SK-N-SH (cell line): Measurements from ENCODE around the gene NUSAP1. TPM values are rescaled to one million over a fixed set of nuclear protein-coding genes. Genes with fewer than 3 reads are reported as not detected.

Source experiments
- CTCF ChIA-PET: fragments of 300-600, 350-600 bp; formaldehyde crosslinking; extraction: SDS; loops from one replicate; lab custom pipeline; 2021; lab: Yijun Ruan, JAX
- POLR2A ChIA-PET: fragments of 350-600 bp; sonication (Branson Sonifier 250); formaldehyde crosslinking; extraction: SDS; loops from one replicate; lab custom pipeline; 2020; ENCODE audit warnings: antibody characterized with exemption, inconsistent platforms; lab: Yijun Ruan, JAX
- DNase-seq: peaks from one replicate; pipeline ENCODE4 v3.0.0; 2012
- H2AFZ ChIP-seq: fragments of 200-600 bp; sonication (generic); 2 replicates; pipeline ENCODE4 v1.8.1; 2016; ENCODE audit warnings: antibody characterized with exemption, mild to moderate bottlenecking, low read depth
- H3F3A ChIP-seq: fragments of 200-600 bp; sonication (generic); replicated peaks from 2 replicates; pipeline ENCODE3; 2016; ENCODE audit warnings: antibody characterized with exemption, mild to moderate bottlenecking; ENCODE audit not compliant: insufficient read depth
- H3K27ac ChIP-seq, 2 experiments: fragments of 200-500 bp in 1 of 2; fragments of 200-600 bp in 1 of 2; sonication (Bioruptor generic) in 1 of 2; sonication (generic), shearing (Covaris generic) in 1 of 2; 2 replicates each; pipeline versions ENCODE4 v1.5.1 to v1.6.1; 2014 to 2016; ENCODE audit warnings: low read depth in 2 of 2, inconsistent platforms in 1 of 2, low read length in 1 of 2, mild to moderate bottlenecking in 1 of 2, mixed read lengths in 1 of 2
- H3K27me3 ChIP-seq: fragments of 200-600 bp; sonication (generic), shearing (Covaris generic); 2 replicates; pipeline ENCODE4 v1.6.1; 2016; ENCODE audit warnings: mixed run types; ENCODE audit not compliant: insufficient read depth
- H3K36me3 ChIP-seq, 2 experiments: fragments of 200-500 bp in 1 of 2; fragments of 200-600 bp in 1 of 2; sonication (Bioruptor generic) in 1 of 2; sonication (generic) in 1 of 2; replicated peaks in 1 of 2; 2 replicates each; pipeline versions ENCODE3 to v1.5.1; 2014 to 2016; ENCODE audit warnings: low read length in 1 of 2, mild to moderate bottlenecking in 1 of 2; ENCODE audit not compliant: insufficient read depth in 2 of 2, control insufficient read depth in 1 of 2
- H3K4me1 ChIP-seq, 2 experiments: fragments of 200-500 bp in 1 of 2; fragments of 200-600 bp in 1 of 2; sonication (Bioruptor generic) in 1 of 2; sonication (generic), shearing (Covaris generic) in 1 of 2; 2 replicates each; pipeline versions ENCODE4 v1.5.1 to v1.6.1; 2014 to 2016; ENCODE audit warnings: low read depth in 1 of 2, low read length in 1 of 2, mixed run types in 1 of 2; ENCODE audit not compliant: insufficient read depth in 2 of 2, control insufficient read depth in 1 of 2
- H3K4me2 ChIP-seq: fragments of 200-600 bp; sonication (generic), shearing (Covaris generic); 2 replicates; pipeline ENCODE4 v1.6.1; 2017; ENCODE audit warnings: mixed run types
- H3K4me3 ChIP-seq, 2 experiments: fragments of 200-500 bp in 1 of 2; fragments of 200-600 bp in 1 of 2; sonication (Bioruptor generic) in 1 of 2; sonication (generic), shearing (Covaris generic) in 1 of 2; 2 replicates each; pipeline versions ENCODE4 v1.5.1 to v1.8.1; 2014 to 2016; ENCODE audit warnings: low read depth in 2 of 2, inconsistent platforms in 1 of 2, low read length in 1 of 2, mild to moderate bottlenecking in 1 of 2, mixed read lengths in 1 of 2, moderate library complexity in 1 of 2
- H3K79me2 ChIP-seq: fragments of 200-600 bp; sonication (generic); 2 replicates; pipeline ENCODE4 v1.8.1; 2017; ENCODE audit warnings: mild to moderate bottlenecking; ENCODE audit not compliant: insufficient read depth
- H3K9ac ChIP-seq: fragments of 200-600 bp; sonication (generic); 2 replicates; pipeline ENCODE4 v1.6.1; 2017; ENCODE audit warnings: mixed run types
- H3K9me2 ChIP-seq: fragments of 200-600 bp; sonication (generic); 2 replicates; pipeline ENCODE4 v1.6.1; 2017; ENCODE audit warnings: mixed run types
- H3K9me3 ChIP-seq: fragments of 200-600 bp; sonication (generic); 2 replicates; pipeline ENCODE4 v1.6.1; 2017; ENCODE audit warnings: mixed run types, mild to moderate bottlenecking, moderate library complexity
- H4K20me1 ChIP-seq: fragments of 200-600 bp; sonication (generic); 2 replicates; pipeline ENCODE4 v1.6.1; 2017; ENCODE audit warnings: mild to moderate bottlenecking, mixed run types; ENCODE audit not compliant: insufficient read depth
- EP300 ChIP-seq, 2 experiments: IDR thresholded peaks; 2 replicates each; pipeline versions ENCODE4 v1.4.0 to v1.6.1; 2012; ENCODE audit warnings: borderline replicate concordance in 1 of 2, low read depth in 1 of 2, low read length in 1 of 2
- EZH2phosphoT487 ChIP-seq: fragments of 200-600 bp; sonication (generic); IDR thresholded peaks from 2 replicates; pipeline ENCODE4 v1.6.1; 2017; ENCODE audit warnings: low read depth, mixed run types, mild to moderate bottlenecking, antibody characterized with exemption, moderate library complexity, borderline replicate concordance
- FOSL2 ChIP-seq: IDR thresholded peaks from 2 replicates; pipeline ENCODE4 v1.4.0; 2012; ENCODE audit warnings: low read depth, mild to moderate bottlenecking, moderate library complexity, borderline replicate concordance
- FOXJ3 ChIP-seq: sonication (generic); formaldehyde crosslinking; IDR thresholded peaks from 2 replicates; pipeline ENCODE4 v1.5.1; 2020; ENCODE audit warnings: mild to moderate bottlenecking, missing genetic modification reagents
- FOXM1 ChIP-seq: IDR thresholded peaks from 2 replicates; pipeline ENCODE4 v1.4.0; 2012; ENCODE audit warnings: low read depth, mild to moderate bottlenecking
- MEF2A ChIP-seq: IDR thresholded peaks from 2 replicates; pipeline ENCODE4 v1.4.0; 2012; ENCODE audit warnings: low read depth, borderline replicate concordance
- NFIC ChIP-seq: IDR thresholded peaks from 2 replicates; pipeline ENCODE4 v1.4.0; 2012; ENCODE audit warnings: borderline replicate concordance
- NRF1 ChIP-seq: IDR thresholded peaks from 2 replicates; pipeline ENCODE4 v1.6.1; 2012; ENCODE audit warnings: low read depth, mild to moderate bottlenecking, low read length
- RAD21 ChIP-seq: IDR thresholded peaks from 2 replicates; pipeline ENCODE4 v1.6.1; 2012; ENCODE audit warnings: mild to moderate bottlenecking, low read length
- RCOR1 ChIP-seq: fragments of 150-350 bp; IDR thresholded peaks from 2 replicates; pipeline ENCODE4 v1.6.1; 2017; ENCODE audit warnings: antibody characterized with exemption, low read length
- RXRA ChIP-seq: IDR thresholded peaks from 2 replicates; pipeline ENCODE4 v1.4.0; 2012; ENCODE audit warnings: low read depth, mild to moderate bottlenecking, borderline replicate concordance
- TAF1 ChIP-seq: IDR thresholded peaks from 2 replicates; pipeline ENCODE4 v1.6.1; 2012; ENCODE audit warnings: low read depth, mild to moderate bottlenecking, low read length, moderate library complexity, borderline replicate concordance
- TCF12 ChIP-seq: IDR thresholded peaks from 2 replicates; pipeline ENCODE4 v1.4.0; 2012
- TEAD4 ChIP-seq: IDR thresholded peaks from 2 replicates; pipeline ENCODE4 v1.4.0; 2012; ENCODE audit warnings: mild to moderate bottlenecking, borderline replicate concordance; ENCODE audit not compliant: insufficient read depth
- YY1 ChIP-seq: IDR thresholded peaks from 2 replicates; pipeline ENCODE4 v1.4.0; 2012; ENCODE audit warnings: low read depth, mild to moderate bottlenecking
- WGBS: methylation state at CpG from one replicate; pipeline ENCODE4 v1.1.6; 2017; ENCODE audit warnings: low lambda C conversion rate; 5-methylcytosine and 5-hydroxymethylcytosine counted together
- polyA plus RNA-seq, 3 experiments: library from polyadenylated mRNA; depleted of rRNA; stranded (reverse); fragments of >200 nt; gene quantifications; 2 replicates each; pipeline ENCODE4 v1.2.3, GENCODE V29; 2012
- TF ChIP-seq, protein P1 (sequence below): fragments of 150-350 bp; IDR thresholded peaks from 2 replicates; pipeline ENCODE4 v1.6.1; 2016; ENCODE audit warnings: mild to moderate bottlenecking, low read depth, low read length
- TF ChIP-seq, protein P2 (sequence below): IDR thresholded peaks from 2 replicates; pipeline ENCODE4 v1.4.0; 2012; ENCODE audit warnings: low read depth
- TF ChIP-seq, protein P3 (sequence below): IDR thresholded peaks from 2 replicates; pipeline ENCODE4 v1.6.1; 2012; ENCODE audit warnings: mild to moderate bottlenecking, low read depth, low read length, moderate library complexity
- TF ChIP-seq, protein P4 (sequence below): fragments of 150-350 bp; IDR thresholded peaks from 2 replicates; pipeline ENCODE4 v1.6.1; 2017; ENCODE audit warnings: antibody characterized with exemption, low read length, low read depth, borderline replicate concordance
- TF ChIP-seq, protein P5 (sequence below): IDR thresholded peaks from 2 replicates; pipeline ENCODE4 v1.4.0; 2012; ENCODE audit warnings: low read depth, borderline replicate concordance

Gene NUSAP1
- polyA plus RNA-seq, 1 of the 3 experiments (the other 2 are of a cell fraction): 41.1 TPM

DNA sequence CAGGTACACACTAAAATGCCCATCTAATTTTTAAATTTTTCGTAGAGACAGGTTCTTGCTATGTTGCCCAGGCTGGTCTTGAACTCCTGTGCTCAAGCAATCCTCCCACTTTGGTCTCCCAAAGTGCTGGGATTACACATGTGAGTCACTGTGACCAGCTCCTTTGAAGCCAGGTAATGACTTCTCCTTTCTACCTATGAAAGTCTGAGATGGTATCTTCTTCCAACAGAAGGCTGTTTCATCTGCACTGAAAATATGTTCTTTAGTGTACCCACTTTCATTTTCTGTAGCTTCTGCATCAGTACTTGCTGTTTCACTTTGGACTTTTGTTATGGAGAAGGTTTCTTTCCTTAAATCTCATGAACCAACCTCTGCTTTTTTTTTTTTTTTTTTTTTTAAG lies 9.1 kb upstream of the NUSAP1 start:
- no peaks in the 10 kb centered on the region for H3K36me3 ChIP-seq
- no peaks in the 10 kb centered on the region for H3K9me3 ChIP-seq
- H3K9ac ChIP-seq: no peak overlapping the region
- H3K27me3 ChIP-seq: no peaks in the 10 kb centered on the region
- CTCF ChIA-PET: interaction anchor here (0.7 to 1.4 kb wide), 3 partner anchors 9 to 419 kb away, joined by 3 to 4 read pairs (median 3); partner anchors contain the start of genes CHP1, EXD1, NUSAP1 and OIP5
- no peaks in the 10 kb centered on the region for H3K4me1 ChIP-seq
- H3K9me2 ChIP-seq: no peaks in the 10 kb centered on the region
- no peaks in the 10 kb centered on the region for H4K20me1 ChIP-seq
- no peaks in the 10 kb centered on the region for H3F3A ChIP-seq
- no peak overlapping the region for H3K27ac ChIP-seq
- POLR2A ChIA-PET: interaction anchor here (0.8 kb wide), 1 partner anchor 9 kb away, joined by 3 read pairs; the partner anchor contains the start of genes NUSAP1 and OIP5
- no peak overlapping the region for H3K4me2 ChIP-seq
- DNase-seq: no peak
- no peak overlapping the region for H2AFZ ChIP-seq
- TF ChIP-seq NFIC (no peak), TEAD4 (no peak), FOSL2 (no peak), MEF2A (no peak), TCF12 (no peak)
- TF ChIP-seq, protein P1, sequence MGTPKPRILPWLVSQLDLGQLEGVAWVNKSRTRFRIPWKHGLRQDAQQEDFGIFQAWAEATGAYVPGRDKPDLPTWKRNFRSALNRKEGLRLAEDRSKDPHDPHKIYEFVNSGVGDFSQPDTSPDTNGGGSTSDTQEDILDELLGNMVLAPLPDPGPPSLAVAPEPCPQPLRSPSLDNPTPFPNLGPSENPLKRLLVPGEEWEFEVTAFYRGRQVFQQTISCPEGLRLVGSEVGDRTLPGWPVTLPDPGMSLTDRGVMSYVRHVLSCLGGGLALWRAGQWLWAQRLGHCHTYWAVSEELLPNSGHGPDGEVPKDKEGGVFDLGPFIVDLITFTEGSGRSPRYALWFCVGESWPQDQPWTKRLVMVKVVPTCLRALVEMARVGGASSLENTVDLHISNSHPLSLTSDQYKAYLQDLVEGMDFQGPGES: no peak
- TF ChIP-seq, protein P2, sequence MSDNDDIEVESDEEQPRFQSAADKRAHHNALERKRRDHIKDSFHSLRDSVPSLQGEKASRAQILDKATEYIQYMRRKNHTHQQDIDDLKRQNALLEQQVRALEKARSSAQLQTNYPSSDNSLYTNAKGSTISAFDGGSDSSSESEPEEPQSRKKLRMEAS: no peak
- TF ChIP-seq, protein P3, sequence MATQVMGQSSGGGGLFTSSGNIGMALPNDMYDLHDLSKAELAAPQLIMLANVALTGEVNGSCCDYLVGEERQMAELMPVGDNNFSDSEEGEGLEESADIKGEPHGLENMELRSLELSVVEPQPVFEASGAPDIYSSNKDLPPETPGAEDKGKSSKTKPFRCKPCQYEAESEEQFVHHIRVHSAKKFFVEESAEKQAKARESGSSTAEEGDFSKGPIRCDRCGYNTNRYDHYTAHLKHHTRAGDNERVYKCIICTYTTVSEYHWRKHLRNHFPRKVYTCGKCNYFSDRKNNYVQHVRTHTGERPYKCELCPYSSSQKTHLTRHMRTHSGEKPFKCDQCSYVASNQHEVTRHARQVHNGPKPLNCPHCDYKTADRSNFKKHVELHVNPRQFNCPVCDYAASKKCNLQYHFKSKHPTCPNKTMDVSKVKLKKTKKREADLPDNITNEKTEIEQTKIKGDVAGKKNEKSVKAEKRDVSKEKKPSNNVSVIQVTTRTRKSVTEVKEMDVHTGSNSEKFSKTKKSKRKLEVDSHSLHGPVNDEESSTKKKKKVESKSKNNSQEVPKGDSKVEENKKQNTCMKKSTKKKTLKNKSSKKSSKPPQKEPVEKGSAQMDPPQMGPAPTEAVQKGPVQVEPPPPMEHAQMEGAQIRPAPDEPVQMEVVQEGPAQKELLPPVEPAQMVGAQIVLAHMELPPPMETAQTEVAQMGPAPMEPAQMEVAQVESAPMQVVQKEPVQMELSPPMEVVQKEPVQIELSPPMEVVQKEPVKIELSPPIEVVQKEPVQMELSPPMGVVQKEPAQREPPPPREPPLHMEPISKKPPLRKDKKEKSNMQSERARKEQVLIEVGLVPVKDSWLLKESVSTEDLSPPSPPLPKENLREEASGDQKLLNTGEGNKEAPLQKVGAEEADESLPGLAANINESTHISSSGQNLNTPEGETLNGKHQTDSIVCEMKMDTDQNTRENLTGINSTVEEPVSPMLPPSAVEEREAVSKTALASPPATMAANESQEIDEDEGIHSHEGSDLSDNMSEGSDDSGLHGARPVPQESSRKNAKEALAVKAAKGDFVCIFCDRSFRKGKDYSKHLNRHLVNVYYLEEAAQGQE: no peak
- H3K4me3 ChIP-seq: no peak overlapping the region
- WGBS: 92% methylated on average over 1 of the region's 1 CpG
- H3K79me2 ChIP-seq: peaks cover 4% of the 10 kb centered on the region; the same call in 1 of the 2 replicates

DNA sequence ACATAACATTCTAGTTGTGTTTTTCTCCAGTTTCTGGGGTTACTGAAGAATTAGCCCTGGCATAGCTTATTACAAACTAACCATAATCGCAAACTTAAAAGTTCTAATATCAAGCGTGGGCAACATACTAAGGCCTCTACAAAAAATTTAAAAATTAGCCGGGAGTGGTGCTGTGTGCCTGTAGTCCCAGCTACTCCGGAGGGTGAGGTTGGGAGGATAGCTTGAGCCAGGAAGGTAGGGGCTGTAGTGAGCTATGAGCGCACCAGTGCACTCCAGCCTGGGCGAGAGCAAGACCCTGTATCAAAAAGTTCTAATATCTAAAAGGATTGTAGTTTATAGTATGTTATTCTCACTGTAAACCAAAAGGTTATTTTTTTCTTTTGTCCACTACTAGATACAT lies 1.4 kb upstream of the NUSAP1 start:
- H3K27ac ChIP-seq: no peak overlapping the region
- peak overlapping the region; percentile 100 for H2AFZ ChIP-seq
- ChIA-PET CTCF (interaction anchor here (0.8 to 1.1 kb wide), 2 partner anchors 8 to 426 kb away, joined by 3 read pairs; no protein-coding TSS in a partner anchor), POLR2A (no interaction called here)
- no peaks in the 10 kb centered on the region for H3K9me2 ChIP-seq
- no peaks in the 10 kb centered on the region for H3K27me3 ChIP-seq
- peaks cover 9% of the 10 kb centered on the region for H3F3A ChIP-seq
- peaks cover 2 to 6% of the 10 kb centered on the region in 2 experiments; a peak in 1 of 4 replicates for H3K4me1 ChIP-seq
- H3K9me3 ChIP-seq: no peaks in the 10 kb centered on the region
- peak overlapping the region; percentile 72; the same call in 1 of the 2 replicates for H3K9ac ChIP-seq
- peak overlapping the region; percentile 77 to 95 for H3K4me3 ChIP-seq
- peaks cover 52% of the 10 kb centered on the region for H3K79me2 ChIP-seq
- H3K4me2 ChIP-seq: peak overlapping the region; percentile 86
- WGBS: 65% methylated on average over 6 of the region's 6 CpGs
- no peaks in the 10 kb centered on the region for H3K36me3 ChIP-seq
- no peaks in the 10 kb centered on the region for H4K20me1 ChIP-seq
- DNase-seq: no peak
- no peak for TF ChIP-seq RAD21
- TF ChIP-seq EP300 (IDR thresholded peaks at IDR 0.05; ENCODE audit: borderline replicate concordance in 1 of 2, low read depth in 1 of 2, low read length in 1 of 2): no peak
- TF ChIP-seq, protein P2: no peak
- TF ChIP-seq RXRA: no peak
- no peak for TF ChIP-seq TEAD4
- TF ChIP-seq RCOR1: no peak
- TF ChIP-seq FOXJ3 (CRISPR knock-in tag): no peak
- no peak for TF ChIP-seq FOXM1
- TF ChIP-seq TAF1: no peak
- TF ChIP-seq EZH2phosphoT487: no peak
- TF ChIP-seq, protein P4, sequence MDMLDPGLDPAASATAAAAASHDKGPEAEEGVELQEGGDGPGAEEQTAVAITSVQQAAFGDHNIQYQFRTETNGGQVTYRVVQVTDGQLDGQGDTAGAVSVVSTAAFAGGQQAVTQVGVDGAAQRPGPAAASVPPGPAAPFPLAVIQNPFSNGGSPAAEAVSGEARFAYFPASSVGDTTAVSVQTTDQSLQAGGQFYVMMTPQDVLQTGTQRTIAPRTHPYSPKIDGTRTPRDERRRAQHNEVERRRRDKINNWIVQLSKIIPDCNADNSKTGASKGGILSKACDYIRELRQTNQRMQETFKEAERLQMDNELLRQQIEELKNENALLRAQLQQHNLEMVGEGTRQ: no peak
- TF ChIP-seq, protein P5, sequence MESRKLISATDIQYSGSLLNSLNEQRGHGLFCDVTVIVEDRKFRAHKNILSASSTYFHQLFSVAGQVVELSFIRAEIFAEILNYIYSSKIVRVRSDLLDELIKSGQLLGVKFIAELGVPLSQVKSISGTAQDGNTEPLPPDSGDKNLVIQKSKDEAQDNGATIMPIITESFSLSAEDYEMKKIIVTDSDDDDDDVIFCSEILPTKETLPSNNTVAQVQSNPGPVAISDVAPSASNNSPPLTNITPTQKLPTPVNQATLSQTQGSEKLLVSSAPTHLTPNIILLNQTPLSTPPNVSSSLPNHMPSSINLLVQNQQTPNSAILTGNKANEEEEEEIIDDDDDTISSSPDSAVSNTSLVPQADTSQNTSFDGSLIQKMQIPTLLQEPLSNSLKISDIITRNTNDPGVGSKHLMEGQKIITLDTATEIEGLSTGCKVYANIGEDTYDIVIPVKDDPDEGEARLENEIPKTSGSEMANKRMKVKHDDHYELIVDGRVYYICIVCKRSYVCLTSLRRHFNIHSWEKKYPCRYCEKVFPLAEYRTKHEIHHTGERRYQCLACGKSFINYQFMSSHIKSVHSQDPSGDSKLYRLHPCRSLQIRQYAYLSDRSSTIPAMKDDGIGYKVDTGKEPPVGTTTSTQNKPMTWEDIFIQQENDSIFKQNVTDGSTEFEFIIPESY: no peak
- no peak for TF ChIP-seq YY1
- TF ChIP-seq NRF1: no peak
